Fibroblast of lung (primary cell): ENCODE data around the gene MUSK. TPM values are rescaled to one million over a fixed set of nuclear protein-coding genes. Genes with fewer than 3 reads are reported as not detected.

Source experiments
- DNase-seq, 2 donors: peaks; one replicate each; pipeline versions ENCODE4 v3.0.0 to v3.0.0-alpha.2; 2010; ENCODE audit warnings: low read depth in 2 of 2
- H2AFZ ChIP-seq: 2 replicates; pipeline ENCODE4 v1.5.1; 2012; ENCODE audit warnings: low read length, control low read depth, inconsistent platforms
- H3K27ac ChIP-seq: 2 replicates; pipeline ENCODE4 v1.5.1; 2011; ENCODE audit warnings: low read length, control low read depth; ENCODE audit not compliant: insufficient read depth
- H3K27me3 ChIP-seq: 2 replicates; pipeline ENCODE4 v1.5.1; 2011; ENCODE audit warnings: mild to moderate bottlenecking, low read length; ENCODE audit not compliant: control insufficient read depth, insufficient read depth
- H3K36me3 ChIP-seq: 2 replicates; pipeline ENCODE4 v1.5.1; 2011; ENCODE audit warnings: low read length; ENCODE audit not compliant: control insufficient read depth, insufficient read depth
- H3K4me1 ChIP-seq: 2 replicates; pipeline ENCODE4 v1.5.1; 2011; ENCODE audit warnings: low read length; ENCODE audit not compliant: control insufficient read depth, insufficient read depth; ENCODE audit errors: extremely low read depth
- H3K4me2 ChIP-seq: 2 replicates; pipeline ENCODE4 v1.5.1; 2011; ENCODE audit warnings: low read length, control low read depth; ENCODE audit not compliant: insufficient read depth; ENCODE audit errors: extremely low read depth
- H3K4me3 ChIP-seq, 4 experiments: fragments of 200-600 bp in 1 of 4; sonication (generic) in 1 of 4; replicated peaks in 1 of 4; 2 replicates each; pipeline ENCODE4 v1.5.1; 2011 to 2016; ENCODE audit warnings: low read length in 4 of 4, low read depth in 3 of 4, mild to moderate bottlenecking in 3 of 4, control low read depth in 2 of 4, inconsistent platforms in 1 of 4, mixed read lengths in 1 of 4; ENCODE audit not compliant: insufficient read depth in 1 of 4; ENCODE audit errors: control extremely low read depth in 1 of 4
- H3K79me2 ChIP-seq: 2 replicates; pipeline ENCODE4 v1.5.1; 2012; ENCODE audit warnings: mild to moderate bottlenecking, low read length, inconsistent platforms; ENCODE audit not compliant: control insufficient read depth, insufficient read depth
- H3K9ac ChIP-seq: 2 replicates; pipeline ENCODE4 v1.5.1; 2011; ENCODE audit warnings: mild to moderate bottlenecking, low read length, control low read depth; ENCODE audit not compliant: insufficient read depth
- H3K9me3 ChIP-seq: 2 replicates; pipeline ENCODE4 v1.5.1; 2012; ENCODE audit warnings: low read depth, low read length; ENCODE audit not compliant: control insufficient read depth, insufficient read depth
- H4K20me1 ChIP-seq: 2 replicates; pipeline ENCODE4 v1.5.1; 2011; ENCODE audit warnings: low read length; ENCODE audit not compliant: control insufficient read depth, insufficient read depth; ENCODE audit errors: extremely low read depth
- CTCF ChIP-seq, 2 donors: IDR thresholded peaks in 1 of 2; conservative IDR thresholded peaks in 1 of 2; 1 replicate in 1 of 2; 2 replicates in 1 of 2; pipeline ENCODE4 v1.5.1; 2011 to 2012; ENCODE audit warnings: low read length in 2 of 2, control low read depth in 1 of 2, inconsistent platforms in 1 of 2, low read depth in 1 of 2, mild to moderate bottlenecking in 1 of 2
- EZH2 ChIP-seq: IDR thresholded peaks from 2 replicates; pipeline ENCODE4 v1.5.1; 2012; ENCODE audit warnings: low read length, control low read depth, mild to moderate bottlenecking; ENCODE audit errors: missing control alignments
- polyA plus RNA-seq, 2 donors: library from polyadenylated mRNA; depleted of rRNA in 1 of 2; stranded (reverse) in 1 of 2; unstranded in 1 of 2; fragments of >200 nt; gene quantifications; 2 replicates each; pipeline ENCODE4 v1.2.1, GENCODE V29; 2011 to 2012; ENCODE audit warnings: missing spikeins in 1 of 2
- total RNA-seq: library from RNA; depleted of rRNA; stranded (reverse); fragments of >200 nt; gene quantifications from 2 replicates; pipeline ENCODE4 v1.2.1, GENCODE V29; 2014

Gene MUSK
- total and polyA plus RNA-seq, 2 donors (not counting 1 experiment from before 2014, with no cell fraction given): 0.31 to 0.66 TPM

GRCh38 chr9:110728058-110728457 is 59.5 kb downstream of the MUSK start:
- Histone ChIP-seq H3K4me2 (no peak overlapping the region), H2AFZ (no peak overlapping the region), H3K9me3 (no peaks in the 10 kb centered on the region), H3K79me2 (no peaks in the 10 kb centered on the region), H3K4me3 (no peak overlapping the region), H3K36me3 (no peaks in the 10 kb centered on the region), H3K4me1 (no peaks in the 10 kb centered on the region), H3K27ac (no peak overlapping the region), H4K20me1 (no peaks in the 10 kb centered on the region), H3K9ac (no peak overlapping the region), H3K27me3 (no peaks in the 10 kb centered on the region)
- no peak for DNase-seq
- TF ChIP-seq CTCF (conservative IDR thresholded peaks at IDR 0.05 in 1 of 2, IDR thresholded peaks at IDR 0.05 in 1 of 2; ENCODE audit: low read depth in 1 of 2, low read length in 2 of 2) (no peak), EZH2 (no peak)

- peak in 1 of 2 donors; percentile 13 for DNase-seq
- Histone ChIP-seq H3K36me3 (no peaks in the 10 kb centered on the region), H3K27ac (no peak overlapping the region), H3K79me2 (no peaks in the 10 kb centered on the region), H4K20me1 (no peaks in the 10 kb centered on the region), H3K4me1 (no peaks in the 10 kb centered on the region), H3K27me3 (no peaks in the 10 kb centered on the region), H3K9ac (no peak overlapping the region), H3K4me3 (no peak overlapping the region), H3K4me2 (no peak overlapping the region), H3K9me3 (no peaks in the 10 kb centered on the region), H2AFZ (no peak overlapping the region)
- no peak for TF ChIP-seq EZH2
- no peak for TF ChIP-seq CTCF (conservative IDR thresholded peaks at IDR 0.05 in 1 of 2, IDR thresholded peaks at IDR 0.05 in 1 of 2; ENCODE audit: low read depth in 1 of 2, low read length in 2 of 2)
These were observed 61.0 kb downstream of the MUSK start for GRCh38 chr9:110729641-110730040.

- no peak for TF ChIP-seq EZH2
- TF ChIP-seq CTCF (conservative IDR thresholded peaks at IDR 0.05 in 1 of 2, IDR thresholded peaks at IDR 0.05 in 1 of 2; ENCODE audit: low read depth in 1 of 2, low read length in 2 of 2): no peak
- Histone ChIP-seq H3K79me2 (no peaks in the 10 kb centered on the region), H3K4me2 (no peak overlapping the region), H3K4me1 (no peaks in the 10 kb centered on the region), H3K9ac (no peak overlapping the region), H2AFZ (no peak overlapping the region), H3K27me3 (no peaks in the 10 kb centered on the region), H3K4me3 (no peak overlapping the region), H4K20me1 (no peaks in the 10 kb centered on the region), H3K36me3 (no peaks in the 10 kb centered on the region), H3K9me3 (no peaks in the 10 kb centered on the region), H3K27ac (no peak overlapping the region)
- peak in 1 of 2 donors; percentile 18 for DNase-seq
These were observed 62.9 kb downstream of the MUSK start for GRCh38 chr9:110731437-110732028.
